OCI-LY7 (cell line): ENCODE data around the gene APOE. TPM values are rescaled to one million over a fixed set of nuclear protein-coding genes. Genes with fewer than 3 reads are reported as not detected.

Source experiments
- Bru-seq: library from RNA; stranded (reverse); fragments of 400-500 nt; gene quantifications from one replicate; lab custom pipeline; 2021; lab: Mats Ljungman, UMichigan
- BruChase-seq, 2 experiments: library from RNA; stranded (reverse); fragments of 400-500 nt; gene quantifications; one replicate each; lab custom pipeline; 2021; lab: Mats Ljungman, UMichigan
- BruUV-seq: library from RNA; stranded (reverse); fragments of 400-500 nt; replicated peaks from 2 replicates; lab custom pipeline; 2021; lab: Mats Ljungman, UMichigan
- CTCF ChIA-PET: fragments of 300-600 bp; sonication (Branson Sonifier 250); formaldehyde crosslinking; loops from one replicate; lab custom pipeline; 2022; ENCODE audit warnings: antibody characterized with exemption; ENCODE audit not compliant: unreplicated experiment; lab: Charles Lee
- POLR2A ChIA-PET: fragments of 300-600 bp; sonication (Branson Sonifier 250); formaldehyde crosslinking; loops from one replicate; lab custom pipeline; 2022; ENCODE audit warnings: antibody characterized with exemption; lab: Charles Lee
- DNase-seq: peaks from one replicate; pipeline ENCODE4 v3.0.0-alpha.2; 2015; ENCODE audit warnings: low spot score
- H2AFZ ChIP-seq: fragments of 200-600 bp; sonication (generic), shearing (Covaris generic); 2 replicates; pipeline ENCODE4 v1.6.1; 2014; ENCODE audit warnings: mild to moderate bottlenecking, antibody characterized with exemption, low read length, moderate library complexity
- H3K27ac ChIP-seq: fragments of 200-600 bp; sonication (generic); 2 replicates; pipeline ENCODE4 v1.5.1; 2014; ENCODE audit warnings: mixed run types, low read depth, mild to moderate bottlenecking, moderate library complexity, low read length, inconsistent platforms; ENCODE audit not compliant: poor library complexity, severe bottlenecking
- H3K36me3 ChIP-seq: fragments of 200-600 bp; sonication (generic); 2 replicates; pipeline ENCODE4 v1.6.1; 2014; ENCODE audit warnings: mild to moderate bottlenecking, antibody characterized with exemption, low read length, moderate library complexity, mixed read lengths; ENCODE audit not compliant: insufficient read depth
- H3K4me1 ChIP-seq: fragments of 200-600 bp; sonication (generic); 2 replicates; pipeline ENCODE4 v1.5.1; 2014; ENCODE audit warnings: mild to moderate bottlenecking, low read length; ENCODE audit not compliant: insufficient read depth, poor library complexity, severe bottlenecking
- H3K4me2 ChIP-seq: fragments of 200-600 bp; sonication (generic); 2 replicates; pipeline ENCODE4 v1.6.1; 2014; ENCODE audit warnings: mild to moderate bottlenecking, low read length
- H3K4me3 ChIP-seq: fragments of 200-600 bp; sonication (generic); 2 replicates; pipeline ENCODE4 v1.5.1; 2014; ENCODE audit warnings: mild to moderate bottlenecking, low read depth, low read length; ENCODE audit not compliant: poor library complexity, severe bottlenecking
- H3K79me2 ChIP-seq: fragments of 200-600 bp; sonication (generic); 2 replicates; pipeline ENCODE4 v1.6.1; 2016; ENCODE audit warnings: low read depth, mild to moderate bottlenecking, low read length, moderate library complexity, mixed read lengths; ENCODE audit not compliant: insufficient read depth
- H3K9me2 ChIP-seq: fragments of 200-600 bp; sonication (generic); 2 replicates; pipeline ENCODE4 v1.6.1; 2016; ENCODE audit warnings: mild to moderate bottlenecking, low read length, mixed read lengths; ENCODE audit not compliant: insufficient read depth
- H3K9me3 ChIP-seq: fragments of 200-600 bp; sonication (generic); 2 replicates; pipeline ENCODE4 v1.6.1; 2014; ENCODE audit warnings: mild to moderate bottlenecking, mixed run types, low read length, mixed read lengths
- H4K20me1 ChIP-seq: fragments of 200-600 bp; sonication (generic); 2 replicates; pipeline ENCODE4 v1.6.1; 2014; ENCODE audit warnings: mild to moderate bottlenecking, antibody characterized with exemption, low read length, moderate library complexity, mixed read lengths; ENCODE audit not compliant: insufficient read depth
- CTCF ChIP-seq: fragments of 200-600 bp; sonication (generic); conservative IDR thresholded peaks from 2 replicates; pipeline ENCODE4 v1.5.1; 2014; ENCODE audit warnings: mild to moderate bottlenecking, antibody characterized with exemption, low read length, moderate library complexity, mixed read lengths
- EZH2phosphoT487 ChIP-seq: fragments of 200-600 bp; sonication (generic); IDR thresholded peaks from 2 replicates; pipeline ENCODE4 v1.6.1; 2018; ENCODE audit warnings: low read depth, borderline replicate concordance, mild to moderate bottlenecking, mixed run types, antibody characterized with exemption, low read length, moderate library complexity, mixed read lengths
- intact Hi-C: fragments of 100-400 bp; cut with micrococcal nuclease; formaldehyde crosslinking; loops from one replicate; pipeline ENCODE4 v1.10.0; 2022; ENCODE audit not compliant: unreplicated experiment
- long read RNA-seq: library from polyadenylated mRNA; stranded (forward); transcript quantifications from one replicate; pipeline ENCODE4 v2.0.0, GENCODE V29; 2022
- total RNA-seq, 2 experiments: library from RNA; depleted of rRNA in 1 of 2; stranded (reverse); fragments of >200 nt in 1 of 2; shearing (Covaris generic) in 1 of 2; gene quantifications; 2 replicates each; pipeline ENCODE4 v1.2.3, GENCODE V29; 2014 to 2022

Gene APOE
- 2.1 and 3.3 TPM in 2 replicates for total RNA-seq (2014; rRNA removed; shearing (Covaris generic))
- 1.1 and 1.8 TPM in 2 replicates for total RNA-seq (2022)
- percentile 22 among the genes with signal in this experiment for Bru-seq, nascent RNA
- percentile 44 among the genes with signal in this experiment for BruChase-seq, experiment 1, labeled RNA remaining after a 6-hour chase
- BruChase-seq, experiment 2, labeled RNA remaining after a 2-hour chase = percentile 50 among the genes with signal in this experiment
- long read RNA-seq = 0 reads

GRCh38 chr19:44905437-44906160, at the start of gene APOE:
Gene APOE (plus strand): TSS chr19:44905796. CDS start chr19:44906625, 829 bp downstream.
- BruUV-seq = no TSS peak
- peaks cover 15% of the 10 kb centered on the region for H3K4me1 ChIP-seq
- H2AFZ ChIP-seq = no peak within 1 kb of the TSS
- TF ChIP-seq EZH2phosphoT487 = no peak
- no peak for TF ChIP-seq CTCF
- no peaks in the 10 kb centered on the region for H3K9me2 ChIP-seq
- H3K27ac ChIP-seq = no peak within 1 kb of the TSS
- H4K20me1 ChIP-seq = no peaks in the 10 kb centered on the region
- intact Hi-C loops = no loop called here
- no peaks in the 10 kb centered on the region for H3K79me2 ChIP-seq
- H3K4me2 ChIP-seq = no peak within 1 kb of the TSS
- no peak within 1 kb of the TSS for H3K4me3 ChIP-seq
- no peaks in the 10 kb centered on the region for H3K9me3 ChIP-seq
- CTCF ChIA-PET = interaction anchor here (0.5 kb wide), 1 partner anchor 345 kb away, joined by 3 read pairs; no protein-coding TSS in a partner anchor
- H3K36me3 ChIP-seq = peaks cover 42% of the 10 kb centered on the region
- DNase-seq = no peak
- POLR2A ChIA-PET = interaction anchor here (0.6 to 1.0 kb wide), 3 partner anchors 9 to 835 kb away, joined by 3 to 4 read pairs (median 3); partner anchors contain the start of gene APOC1

DNA sequence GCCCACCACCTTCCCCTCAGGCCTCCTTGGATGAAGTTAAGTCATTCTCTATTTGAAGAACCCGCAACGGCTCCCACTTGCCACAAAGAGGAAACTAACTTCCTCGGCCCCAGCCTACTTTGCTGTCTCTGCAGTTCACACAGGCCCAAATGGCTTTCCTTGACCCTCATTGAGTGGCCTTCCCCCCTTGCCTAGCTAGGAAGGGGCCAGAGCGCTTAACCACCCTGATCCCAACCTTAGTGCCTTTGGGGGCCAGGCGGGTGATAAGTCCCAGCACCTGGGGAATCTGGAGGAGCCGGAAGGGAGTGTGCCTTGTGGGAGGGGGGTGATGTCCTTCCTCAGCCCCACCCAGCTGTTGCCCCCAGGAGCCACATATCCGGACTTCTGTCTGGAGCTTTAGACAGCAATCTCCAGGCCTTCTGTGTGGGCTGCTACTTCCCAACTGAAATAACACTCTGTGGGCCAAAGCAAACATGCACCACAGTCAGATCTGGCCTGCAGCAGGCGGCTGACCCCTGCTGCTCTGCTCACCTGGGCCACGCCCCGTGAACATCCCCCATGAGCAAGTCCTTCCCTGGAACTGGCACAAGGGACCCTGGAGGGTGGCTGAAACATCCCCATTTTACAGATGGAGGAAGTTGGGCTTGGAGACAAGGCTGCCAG, 49.0 kb upstream of the APOE start:
- Histone ChIP-seq H3K36me3 (no peaks in the 10 kb centered on the region), H2AFZ (no peak overlapping the region), H3K79me2 (no peaks in the 10 kb centered on the region), H4K20me1 (no peaks in the 10 kb centered on the region), H3K9me3 (no peaks in the 10 kb centered on the region), H3K4me1 (no peaks in the 10 kb centered on the region), H3K4me3 (no peak overlapping the region), H3K9me2 (no peaks in the 10 kb centered on the region), H3K4me2 (no peak overlapping the region), H3K27ac (no peak overlapping the region)
- ChIA-PET CTCF (no interaction called here), POLR2A (no interaction called here)
- no peak for TF ChIP-seq EZH2phosphoT487
- TF ChIP-seq CTCF = no peak
- no peak for DNase-seq
- no TSS peak for BruUV-seq
- intact Hi-C loops = no loop called here
